Subcutaneous adipose tissue (tissue), 4 donors: ENCODE results near the gene IGF1R. TPM values are rescaled to one million over a fixed set of nuclear protein-coding genes. Genes with fewer than 3 reads are reported as not detected.

Source experiments
- CTCF ChIP-seq: fragments of 450-650 bp; IDR thresholded peaks from one replicate; pipeline ENCODE4 v1.5.1; 2016; ENCODE audit warnings: low read depth, mild to moderate bottlenecking, control low read depth, antibody characterized with exemption, moderate library complexity
- small RNA-seq: library from RNA; depleted of rRNA; stranded (forward); fragments of <200 nt; gene quantifications from one replicate; pipeline ENCODE3, GENCODE V24; 2016
- total RNA-seq, 4 donors: library from RNA; depleted of rRNA; stranded (reverse); fragments of >200 nt; gene quantifications; one replicate each; pipeline ENCODE4 v1.1.0, GENCODE V29; 2016

The IGF1R gene
- total RNA-seq, 4 donors from 2014 or later, result 27.4 to 53.7 (median 49.7) TPM

DNA sequence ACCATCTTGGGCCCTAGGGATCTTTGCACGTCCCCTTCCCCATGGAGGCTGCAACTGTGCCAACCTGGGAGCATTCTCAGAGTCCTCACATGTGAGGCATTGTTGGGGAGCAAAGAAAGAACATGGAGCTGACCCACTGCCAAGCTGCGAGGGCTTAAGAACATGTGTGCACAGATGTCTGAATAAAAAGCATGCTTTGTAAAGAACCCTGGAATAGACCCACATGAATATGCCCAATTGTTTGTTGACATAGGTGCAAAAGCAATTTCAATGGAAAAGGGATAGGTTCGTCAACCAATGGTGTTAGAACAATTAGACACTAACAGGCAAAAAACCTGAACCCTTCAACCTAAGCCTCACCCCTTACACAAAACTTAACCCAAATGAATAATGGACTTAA lies 349.9 kb downstream of the IGF1R start:
- TF ChIP-seq CTCF, result no peak

GRCh38 chr15:98999233-98999632 lies 350.9 kb downstream of the IGF1R start:
- TF ChIP-seq CTCF, result no peak

- TF ChIP-seq CTCF, result no peak
Observed at GRCh38 chr15:99002226-99002625, 353.9 kb downstream of the IGF1R start.

GRCh38 chr15:99006146-99006545 lies 357.8 kb downstream of the IGF1R start:
- no peak for TF ChIP-seq CTCF

DNA sequence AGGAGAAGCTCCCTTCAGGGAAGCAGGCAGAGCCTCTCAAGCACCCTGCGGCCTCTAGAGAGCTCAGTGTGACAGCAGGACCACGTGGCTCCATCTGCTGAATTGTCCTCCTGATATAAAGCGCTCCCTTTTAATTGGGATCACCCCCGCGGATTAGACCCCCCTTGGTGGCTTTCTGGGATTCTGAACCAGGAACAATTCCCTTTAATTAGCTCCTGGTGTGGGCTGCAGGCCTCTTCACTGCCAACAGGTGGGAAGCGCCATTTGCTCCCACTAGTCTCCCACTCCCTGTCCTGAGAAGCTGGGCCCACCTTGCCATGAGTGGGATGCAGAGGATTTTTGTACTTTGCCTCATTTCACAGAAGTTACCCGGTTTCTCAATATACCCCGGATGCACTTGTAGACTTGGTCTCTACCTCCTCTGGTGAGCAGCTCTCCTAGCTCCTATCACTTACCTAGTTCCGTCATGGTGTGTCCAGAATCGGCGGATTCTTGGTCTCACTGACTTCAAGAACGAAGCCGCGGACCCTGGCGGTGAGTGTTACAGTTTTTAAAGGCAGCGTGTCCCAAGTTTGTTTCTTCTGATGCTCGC lies 358.7 kb downstream of the IGF1R start:
- TF ChIP-seq CTCF, result no peak

GRCh38 chr15:99009741-99010330 lies 361.5 kb downstream of the IGF1R start:
- no peak for TF ChIP-seq CTCF

DNA sequence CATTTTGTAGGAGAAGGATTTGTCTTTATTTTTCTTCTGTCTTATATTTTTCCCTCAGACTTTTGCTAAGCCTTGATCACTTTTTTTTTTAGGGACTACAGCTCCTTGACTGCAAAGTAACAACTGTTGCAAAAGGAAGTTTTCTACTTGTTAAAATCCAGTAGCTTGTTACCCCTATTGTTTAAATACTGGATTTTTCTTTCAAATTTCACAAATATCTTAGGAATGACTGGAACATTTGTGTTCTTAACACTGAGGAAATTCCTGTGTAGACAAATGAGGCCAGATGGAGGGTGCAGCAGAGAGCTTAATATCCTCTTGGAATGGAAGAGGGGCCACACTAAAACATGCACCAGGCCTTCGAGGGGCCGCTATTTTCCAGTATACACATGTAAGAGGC lies 362.4 kb downstream of the IGF1R start:
- TF ChIP-seq CTCF, result no peak

Small RNA genes within 50 kb of the gene (small RNA-seq; reads per million reads assigned to genes)
- gene MIR4714, result not detected
